ENCODE measurements around the gene AP3M1.

AP3M1 gene

DNA sequence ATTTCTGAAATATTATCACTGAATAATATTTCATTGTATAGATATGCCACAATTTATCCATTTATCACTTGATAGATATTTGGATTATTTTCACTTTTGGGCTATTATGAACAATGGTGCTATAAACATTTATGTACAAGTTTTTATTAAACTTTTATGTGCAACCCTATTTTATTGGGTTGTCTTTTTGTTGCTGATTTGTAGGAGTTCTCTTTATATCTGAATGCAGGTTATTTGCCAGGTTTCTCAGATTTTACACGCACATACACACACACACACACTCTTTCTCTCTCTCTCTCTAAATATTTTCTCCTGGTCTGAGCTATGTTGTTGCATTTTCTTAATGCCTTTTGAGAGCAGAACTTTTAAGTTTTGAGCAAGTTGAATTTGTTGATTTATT lies 36.6 kb upstream of the AP3M1 start:
- TF ChIP-seq, protein P1, sequence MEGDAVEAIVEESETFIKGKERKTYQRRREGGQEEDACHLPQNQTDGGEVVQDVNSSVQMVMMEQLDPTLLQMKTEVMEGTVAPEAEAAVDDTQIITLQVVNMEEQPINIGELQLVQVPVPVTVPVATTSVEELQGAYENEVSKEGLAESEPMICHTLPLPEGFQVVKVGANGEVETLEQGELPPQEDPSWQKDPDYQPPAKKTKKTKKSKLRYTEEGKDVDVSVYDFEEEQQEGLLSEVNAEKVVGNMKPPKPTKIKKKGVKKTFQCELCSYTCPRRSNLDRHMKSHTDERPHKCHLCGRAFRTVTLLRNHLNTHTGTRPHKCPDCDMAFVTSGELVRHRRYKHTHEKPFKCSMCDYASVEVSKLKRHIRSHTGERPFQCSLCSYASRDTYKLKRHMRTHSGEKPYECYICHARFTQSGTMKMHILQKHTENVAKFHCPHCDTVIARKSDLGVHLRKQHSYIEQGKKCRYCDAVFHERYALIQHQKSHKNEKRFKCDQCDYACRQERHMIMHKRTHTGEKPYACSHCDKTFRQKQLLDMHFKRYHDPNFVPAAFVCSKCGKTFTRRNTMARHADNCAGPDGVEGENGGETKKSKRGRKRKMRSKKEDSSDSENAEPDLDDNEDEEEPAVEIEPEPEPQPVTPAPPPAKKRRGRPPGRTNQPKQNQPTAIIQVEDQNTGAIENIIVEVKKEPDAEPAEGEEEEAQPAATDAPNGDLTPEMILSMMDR (IDR thresholded peaks at IDR 0.05; ENCODE audit: control insufficient read depth, extremely low read depth, insufficient read depth) = no peak
- no peak overlapping the region for H3K4me3 ChIP-seq (ENCODE audit: low read depth, low read length)
- DNase-seq (ENCODE audit: low read depth) = no peak

DNA sequence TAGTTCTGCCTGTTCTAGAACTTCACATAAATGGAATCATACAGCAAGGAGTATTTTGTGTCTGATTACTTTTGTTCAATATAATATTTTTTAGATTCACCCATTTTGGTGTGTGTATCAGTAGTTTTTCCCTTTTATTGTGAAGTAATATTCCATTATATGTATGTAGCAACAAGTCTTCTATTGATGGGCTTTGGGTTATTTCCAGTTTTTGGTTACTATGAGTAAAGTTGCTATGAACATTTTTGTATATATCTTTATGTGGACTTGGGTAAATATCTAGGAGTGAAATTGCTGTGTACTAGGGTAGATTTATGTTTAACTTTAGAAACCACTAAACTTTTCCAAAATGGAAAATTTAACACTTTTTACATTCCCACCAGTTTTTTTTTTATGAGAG lies 36.0 kb upstream of the AP3M1 start:
- DNase-seq (ENCODE audit: low read depth) = no peak
- TF ChIP-seq, protein P1 (IDR thresholded peaks at IDR 0.05; ENCODE audit: control insufficient read depth, extremely low read depth, insufficient read depth) = no peak
- no peak overlapping the region for H3K4me3 ChIP-seq (ENCODE audit: low read depth, low read length)

- TF ChIP-seq, protein P1 (IDR thresholded peaks at IDR 0.05; ENCODE audit: control insufficient read depth, extremely low read depth, insufficient read depth) = no peak
- DNase-seq (ENCODE audit: low read depth) = no peak
- H3K4me3 ChIP-seq (ENCODE audit: low read depth, low read length) = no peak overlapping the region
These were observed 28.6 kb upstream of the AP3M1 start for GRCh38 chr10:74179111-74179710.

DNA sequence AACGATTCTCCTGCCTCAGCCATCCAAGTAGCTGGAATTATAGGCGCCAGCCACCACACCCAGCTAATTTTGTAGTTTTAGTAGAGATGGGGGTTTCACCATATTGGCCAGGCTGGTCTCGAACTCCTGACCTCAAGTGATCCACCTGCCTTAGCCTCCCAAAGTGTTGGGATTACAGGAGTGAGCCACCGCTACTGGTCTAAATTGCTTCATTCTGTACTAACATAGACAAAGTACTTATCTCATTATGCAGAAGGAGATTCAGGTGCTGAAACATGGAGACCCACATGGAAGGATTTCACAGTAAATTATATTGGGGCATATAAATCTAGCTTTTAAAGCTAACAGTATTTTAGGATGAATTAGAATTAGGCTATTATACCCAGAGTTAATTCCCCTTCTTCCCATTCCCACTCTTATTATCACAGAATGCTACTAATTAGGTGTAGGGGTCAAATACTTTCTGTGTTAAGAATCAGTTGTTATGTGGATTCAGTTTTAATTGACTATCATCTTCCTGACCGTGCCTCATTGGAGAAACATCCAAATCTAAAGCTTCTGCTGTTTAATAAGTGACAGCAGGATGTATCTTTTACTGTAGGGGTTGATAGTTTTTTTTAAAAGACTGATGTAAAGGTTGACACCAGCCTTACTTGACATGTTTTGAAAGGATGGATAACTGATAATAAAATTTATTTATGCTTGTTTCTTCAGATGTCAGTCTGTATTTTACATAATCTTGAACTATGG lies 27.6 kb upstream of the AP3M1 start:
- TF ChIP-seq, protein P1 (IDR thresholded peaks at IDR 0.05; ENCODE audit: control insufficient read depth, extremely low read depth, insufficient read depth) = no peak
- no peak overlapping the region for H3K4me3 ChIP-seq (ENCODE audit: low read depth, low read length)
- DNase-seq (ENCODE audit: low read depth) = no peak

DNA sequence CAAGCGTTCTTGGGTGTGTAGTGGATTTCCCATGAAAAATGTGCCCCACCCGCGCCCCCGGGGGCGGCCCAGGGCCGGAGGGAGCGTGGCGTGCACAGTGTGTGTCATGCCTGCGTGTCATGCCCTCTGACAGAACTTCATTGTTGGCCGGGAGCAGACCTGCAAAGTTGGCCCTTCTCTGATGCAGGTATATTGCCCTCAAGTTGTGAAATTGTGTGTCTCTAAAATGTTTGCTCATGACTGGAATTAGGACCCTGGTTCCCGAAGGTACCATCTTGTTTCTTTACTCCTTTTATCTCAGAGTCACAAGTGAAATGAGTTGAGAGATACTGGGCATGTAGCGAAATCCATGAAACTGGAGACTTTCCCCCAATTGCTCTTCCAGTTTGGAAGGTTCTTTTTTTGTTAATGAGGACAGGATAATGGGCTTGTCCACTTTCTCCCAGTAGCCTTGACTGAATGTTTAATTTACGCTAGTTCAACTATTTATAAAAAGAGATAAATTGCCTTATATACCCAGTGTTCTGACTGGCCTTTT lies 26.6 kb upstream of the AP3M1 start:
- no peak for DNase-seq (ENCODE audit: low read depth)
- TF ChIP-seq, protein P1 (IDR thresholded peaks at IDR 0.05; ENCODE audit: control insufficient read depth, extremely low read depth, insufficient read depth) = no peak
- H3K4me3 ChIP-seq (ENCODE audit: low read depth, low read length) = peak overlapping the region; percentile 90

DNA sequence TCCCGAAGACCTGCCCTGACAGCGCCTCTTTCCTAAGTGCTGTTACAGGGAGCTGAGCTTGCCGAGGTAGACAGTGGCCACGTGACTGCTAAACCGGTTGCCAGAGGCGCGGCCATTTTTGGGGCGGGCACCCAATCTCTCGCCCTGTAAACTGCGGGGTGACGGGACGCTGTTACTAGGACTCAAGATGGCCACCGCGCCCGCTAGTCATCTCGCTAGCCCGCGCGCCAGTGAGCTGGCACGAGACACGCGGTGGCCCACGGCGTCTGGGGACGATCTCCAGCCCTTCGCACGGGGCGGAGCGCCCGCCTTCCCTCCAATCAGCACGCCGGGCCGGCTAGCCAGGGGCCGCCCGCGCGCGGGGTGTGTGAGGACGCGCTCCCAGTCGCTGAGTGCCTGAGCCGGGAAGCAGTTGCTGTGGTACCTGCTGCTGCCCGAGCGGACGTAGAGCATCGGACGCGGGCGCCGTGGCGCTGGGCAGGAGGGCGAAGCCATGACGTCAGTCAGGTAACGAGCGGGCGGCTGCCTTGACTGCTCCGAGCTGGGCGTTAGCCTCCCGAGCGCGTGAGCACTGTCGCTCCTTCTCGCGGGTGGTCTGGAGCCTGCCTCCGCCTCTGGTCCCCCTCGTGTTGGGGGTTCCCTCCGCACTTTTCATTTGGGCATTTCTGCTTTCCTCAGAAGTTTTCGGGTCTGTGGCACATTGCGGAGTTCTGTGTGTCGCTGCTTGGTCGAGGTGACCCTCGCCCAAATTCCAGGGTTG lies 25.9 kb upstream of the AP3M1 start:
- H3K4me3 ChIP-seq (ENCODE audit: low read depth, low read length) = peak overlapping the region; percentile 90
- peak; percentile 97 for DNase-seq (ENCODE audit: low read depth)
- TF ChIP-seq, protein P1 (IDR thresholded peaks at IDR 0.05; ENCODE audit: control insufficient read depth, extremely low read depth, insufficient read depth) = no peak

All from LNCaP clone FGC (cell line).